Activated CD4-positive, alpha-beta T cell treated with anti-CD3 and anti-CD28 coated beads for 48 hours (primary cell): ENCODE data around the gene ARID3A.
"Not testable (repeated sequence)": the region's sequence is repeated elsewhere in the genome, so short reads cannot be mapped to it uniquely, and the experiment has no call there.

ENCODE experiments used
- DNase-seq: peaks from one replicate; pipeline ENCODE4 v3.0.0-alpha.2; 2020

Gene ARID3A

GRCh38 chr19:925526-926322 is at the start of gene ARID3A:
Gene ARID3A (plus strand): TSS chr19:926035. CDS start chr19:929529, 3,494 bp downstream.
- DNase-seq, result peak; percentile 82

GRCh38 chr19:876089-876488 is 49.7 kb upstream of the ARID3A start:
- no peak for DNase-seq

GRCh38 chr19:876780-877314 is 49.0 kb upstream of the ARID3A start:
- no peak for DNase-seq

GRCh38 chr19:877992-878660 is 47.7 kb upstream of the ARID3A start:
- not testable (repeated sequence) for DNase-seq

- not testable (repeated sequence) for DNase-seq
Measured at GRCh38 chr19:878751-879561, 46.9 kb upstream of the ARID3A start.

- no peak for DNase-seq
Measured at GRCh38 chr19:879711-880438, 46.0 kb upstream of the ARID3A start.

GRCh38 chr19:881385-882071 is 44.3 kb upstream of the ARID3A start:
- no peak for DNase-seq

GRCh38 chr19:882871-883497 is 42.9 kb upstream of the ARID3A start:
- no peak for DNase-seq

GRCh38 chr19:883661-884211 is 42.1 kb upstream of the ARID3A start:
- DNase-seq, result no peak

GRCh38 chr19:884420-885211 is 41.2 kb upstream of the ARID3A start:
- DNase-seq, result no peak

GRCh38 chr19:885536-886224 is 40.2 kb upstream of the ARID3A start:
- no peak for DNase-seq

GRCh38 chr19:887072-887471 is 38.8 kb upstream of the ARID3A start:
- no peak for DNase-seq

- DNase-seq, result no peak
Measured at GRCh38 chr19:887599-887998, 38.2 kb upstream of the ARID3A start.

GRCh38 chr19:888581-889385 is 37.1 kb upstream of the ARID3A start:
- DNase-seq, result peak; percentile 63

- no peak for DNase-seq
Measured at GRCh38 chr19:889662-890295, 36.1 kb upstream of the ARID3A start.

GRCh38 chr19:890831-891230 is 35.0 kb upstream of the ARID3A start:
- no peak for DNase-seq

GRCh38 chr19:891421-892200 is 34.2 kb upstream of the ARID3A start:
- DNase-seq, result not testable (repeated sequence)
